A549 treated with AZD9567 at 1 μM for 4 hours (cell line): Measurements from ENCODE around the gene FBXO31. TPM values are rescaled to one million over a fixed set of nuclear protein-coding genes. Genes with fewer than 3 reads are reported as not detected.

Experiments used
- total RNA-seq: library from RNA; stranded (reverse); fragments of 200-300 nt; extraction: Qiagen RNA extraction; gene quantifications from 5 replicates; pipeline ENCODE4 v1.2.3, GENCODE V29; 2022; ENCODE audit not compliant: insufficient read depth

The FBXO31 gene, protein sequence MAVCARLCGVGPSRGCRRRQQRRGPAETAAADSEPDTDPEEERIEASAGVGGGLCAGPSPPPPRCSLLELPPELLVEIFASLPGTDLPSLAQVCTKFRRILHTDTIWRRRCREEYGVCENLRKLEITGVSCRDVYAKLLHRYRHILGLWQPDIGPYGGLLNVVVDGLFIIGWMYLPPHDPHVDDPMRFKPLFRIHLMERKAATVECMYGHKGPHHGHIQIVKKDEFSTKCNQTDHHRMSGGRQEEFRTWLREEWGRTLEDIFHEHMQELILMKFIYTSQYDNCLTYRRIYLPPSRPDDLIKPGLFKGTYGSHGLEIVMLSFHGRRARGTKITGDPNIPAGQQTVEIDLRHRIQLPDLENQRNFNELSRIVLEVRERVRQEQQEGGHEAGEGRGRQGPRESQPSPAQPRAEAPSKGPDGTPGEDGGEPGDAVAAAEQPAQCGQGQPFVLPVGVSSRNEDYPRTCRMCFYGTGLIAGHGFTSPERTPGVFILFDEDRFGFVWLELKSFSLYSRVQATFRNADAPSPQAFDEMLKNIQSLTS
- 16.4 to 31.3 TPM (median 31.2 TPM) in 5 replicates for total RNA-seq

GRCh38 chr16:87383505-87384161, at the start of gene FBXO31:
Gene FBXO31 (minus strand): TSS chr16:87383776. CDS start chr16:87383744, 32 bp downstream.

GRCh38 chr16:87391950-87392820, 8.6 kb upstream of the FBXO31 start, which contains the start of gene MAP1LC3B:
Gene MAP1LC3B (plus strand): TSS chr16:87392336. CDS start chr16:87392428, 92 bp downstream.

DNA sequence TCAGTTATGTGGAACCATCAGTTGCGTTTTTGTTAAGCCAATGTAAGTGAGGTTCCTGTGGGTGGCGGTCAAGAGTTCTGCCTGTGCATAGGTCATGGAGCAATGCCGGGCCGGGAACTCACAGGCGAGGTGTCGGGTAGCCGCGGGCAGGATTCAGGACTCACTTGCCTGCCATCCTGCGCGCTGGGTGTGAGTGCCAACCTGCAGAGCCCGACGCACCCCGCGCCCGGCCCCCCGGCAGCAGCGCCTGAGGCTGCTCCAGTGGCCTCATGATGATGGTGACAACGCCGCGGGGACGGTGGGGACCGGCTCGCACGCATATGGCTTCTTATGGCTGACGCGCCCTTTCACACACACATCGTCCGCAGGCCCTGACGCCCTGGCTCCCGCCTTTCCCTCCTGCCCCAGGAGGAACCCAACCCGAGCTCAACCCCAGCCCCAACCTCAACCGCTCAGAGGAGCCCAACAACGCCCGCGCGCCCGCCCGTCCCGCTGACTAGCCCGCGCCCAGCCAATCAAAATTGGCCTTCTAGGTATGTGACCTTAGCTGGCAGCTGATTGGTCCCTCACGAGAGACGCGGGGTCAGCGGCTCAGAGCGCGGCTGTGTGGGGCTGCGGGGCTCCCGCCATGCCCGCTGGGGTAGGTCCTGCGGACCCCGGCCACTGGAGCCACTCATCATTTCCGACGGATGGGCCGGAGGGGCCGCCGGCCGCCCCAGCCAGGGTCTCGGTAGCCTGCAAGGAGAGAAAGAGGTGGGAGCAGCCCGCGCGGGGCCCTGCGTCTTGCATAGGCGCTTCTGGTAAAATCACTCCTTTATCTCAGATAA, 66.4 kb downstream of the FBXO31 start, which contains the start of gene C16orf95:
TSS of gene C16orf95 (minus strand) at position 470 of the 827 bp plus-strand sequence. CDS start at position 320, 150 bp downstream.

Other genes starting within 250 kb of the FBXO31 start
- gene C16orf95, start 66.4 kb downstream of the FBXO31 start, total RNA-seq, result 6.1 to 8.0 TPM (median 7.5 TPM) in 4 of 5 replicates, not detected in the other
- gene MAP1LC3B, start 8.6 kb upstream of the FBXO31 start, total RNA-seq, result 79.7 to 106 TPM (median 86.6 TPM) in 5 replicates
- gene ZCCHC14, start 109.2 kb upstream of the FBXO31 start, total RNA-seq, result 8.2 to 10.2 TPM (median 9.8 TPM) in 5 replicates
- gene JPH3, start 218.7 kb upstream of the FBXO31 start, total RNA-seq, result 0.80 to 2.3 TPM (median 2.1 TPM) in 5 replicates